Skeletal muscle tissue (tissue), 4 donors: Measurements from ENCODE around the gene PTPRK. TPM values are rescaled to one million over a fixed set of nuclear protein-coding genes. Genes with fewer than 3 reads are reported as not detected.

Experiments used
- H3K27ac ChIP-seq: one replicate; pipeline ENCODE4 v1.7.0; 2013; ENCODE audit warnings: mild to moderate bottlenecking, low read depth, low read length, inconsistent platforms
- H3K27me3 ChIP-seq, 3 donors: one replicate each; pipeline ENCODE4 v1.7.0; 2013; ENCODE audit warnings: low read length in 3 of 3; ENCODE audit not compliant: control insufficient read depth in 3 of 3, insufficient read depth in 3 of 3
- H3K36me3 ChIP-seq, 3 donors: one replicate each; pipeline ENCODE4 v1.7.0; 2013; ENCODE audit warnings: low read length in 3 of 3; ENCODE audit not compliant: control insufficient read depth in 3 of 3, insufficient read depth in 3 of 3
- H3K4me1 ChIP-seq, 3 donors: one replicate each; pipeline ENCODE4 v1.7.0; 2013; ENCODE audit warnings: low read length in 3 of 3, mild to moderate bottlenecking in 3 of 3; ENCODE audit not compliant: control insufficient read depth in 3 of 3, insufficient read depth in 3 of 3
- H3K4me3 ChIP-seq, 3 donors: one replicate each; pipeline ENCODE4 v1.7.0; 2013; ENCODE audit warnings: low read length in 3 of 3
- H3K9ac ChIP-seq, 3 donors: one replicate each; pipeline ENCODE4 v1.7.0; 2013; ENCODE audit warnings: low read length in 3 of 3, mild to moderate bottlenecking in 3 of 3, moderate library complexity in 2 of 3, low read depth in 1 of 3
- H3K9me3 ChIP-seq, 3 donors: one replicate each; pipeline ENCODE4 v1.7.0; 2013; ENCODE audit warnings: low read length in 3 of 3; ENCODE audit not compliant: control insufficient read depth in 3 of 3
- total RNA-seq: library from RNA; depleted of rRNA; stranded (reverse); fragments of >200 nt; gene quantifications from one replicate; pipeline ENCODE4 v1.2.3, GENCODE V29; 2014
- donor health status: Osteomylitis.

The PTPRK gene
- total RNA-seq, 1 donor from 2014 or later: 37.1 TPM

- Histone ChIP-seq H3K27me3 (no peaks in the 10 kb centered on the region), H3K4me3 (no peak overlapping the region), H3K9me3 (no peaks in the 10 kb centered on the region), H3K4me1 (peaks cover 3 to 5% (median 4%) of the 10 kb centered on the region in 3 donors), H3K27ac (no peak overlapping the region), H3K9ac (no peak overlapping the region), H3K36me3 (no peaks in the 10 kb centered on the region)
These were observed 248.9 kb downstream of the PTPRK start for GRCh38 chr6:128271527-128271926.

- peaks cover 3 to 5% (median 4%) of the 10 kb centered on the region in 3 donors for H3K4me1 ChIP-seq
- H3K36me3 ChIP-seq: no peaks in the 10 kb centered on the region
- no peak overlapping the region for H3K9ac ChIP-seq
- H3K4me3 ChIP-seq: no peak overlapping the region
- H3K9me3 ChIP-seq: no peaks in the 10 kb centered on the region
- no peak overlapping the region for H3K27ac ChIP-seq
- no peaks in the 10 kb centered on the region for H3K27me3 ChIP-seq
These were observed 249.4 kb downstream of the PTPRK start for GRCh38 chr6:128271011-128271410.

- no peak overlapping the region for H3K4me3 ChIP-seq
- no peak overlapping the region for H3K27ac ChIP-seq
- no peaks in the 10 kb centered on the region for H3K36me3 ChIP-seq
- H3K9ac ChIP-seq: no peak overlapping the region
- H3K9me3 ChIP-seq: no peaks in the 10 kb centered on the region
- no peaks in the 10 kb centered on the region for H3K27me3 ChIP-seq
- H3K4me1 ChIP-seq: peaks cover 3 to 5% (median 4%) of the 10 kb centered on the region in 3 donors
These were observed 253.5 kb downstream of the PTPRK start for GRCh38 chr6:128266946-128267345.

- Histone ChIP-seq H3K4me1 (no peaks in the 10 kb centered on the region), H3K9ac (no peak overlapping the region), H3K4me3 (no peak overlapping the region), H3K27ac (no peak overlapping the region), H3K27me3 (no peaks in the 10 kb centered on the region), H3K36me3 (no peaks in the 10 kb centered on the region), H3K9me3 (no peaks in the 10 kb centered on the region)
These were observed 254.7 kb downstream of the PTPRK start for GRCh38 chr6:128265706-128266105.

GRCh38 chr6:128259730-128260685 is 260.4 kb downstream of the PTPRK start:
- no peaks in the 10 kb centered on the region for H3K9me3 ChIP-seq
- no peak overlapping the region for H3K4me3 ChIP-seq
- H3K36me3 ChIP-seq: no peaks in the 10 kb centered on the region
- H3K4me1 ChIP-seq: no peaks in the 10 kb centered on the region
- H3K9ac ChIP-seq: no peak overlapping the region
- no peak overlapping the region for H3K27ac ChIP-seq
- no peaks in the 10 kb centered on the region for H3K27me3 ChIP-seq

- no peak overlapping the region for H3K27ac ChIP-seq
- H3K27me3 ChIP-seq: no peaks in the 10 kb centered on the region
- no peaks in the 10 kb centered on the region for H3K9me3 ChIP-seq
- H3K4me1 ChIP-seq: no peaks in the 10 kb centered on the region
- no peak overlapping the region for H3K9ac ChIP-seq
- H3K4me3 ChIP-seq: no peak overlapping the region
- no peaks in the 10 kb centered on the region for H3K36me3 ChIP-seq
These were observed 261.2 kb downstream of the PTPRK start for GRCh38 chr6:128259029-128259724.

GRCh38 chr6:128256095-128256494 is 264.3 kb downstream of the PTPRK start:
- Histone ChIP-seq H3K4me3 (no peak overlapping the region), H3K27me3 (no peaks in the 10 kb centered on the region), H3K9ac (no peak overlapping the region), H3K27ac (no peak overlapping the region), H3K36me3 (no peaks in the 10 kb centered on the region), H3K4me1 (no peaks in the 10 kb centered on the region), H3K9me3 (no peaks in the 10 kb centered on the region)

- Histone ChIP-seq H3K9me3 (no peaks in the 10 kb centered on the region), H3K27ac (no peak overlapping the region), H3K9ac (no peak overlapping the region), H3K36me3 (no peaks in the 10 kb centered on the region), H3K4me3 (no peak overlapping the region), H3K4me1 (no peaks in the 10 kb centered on the region), H3K27me3 (no peaks in the 10 kb centered on the region)
These were observed 267.8 kb downstream of the PTPRK start for GRCh38 chr6:128252341-128253176.

- no peaks in the 10 kb centered on the region for H3K27me3 ChIP-seq
- no peak overlapping the region for H3K9ac ChIP-seq
- no peaks in the 10 kb centered on the region for H3K9me3 ChIP-seq
- H3K27ac ChIP-seq: no peak overlapping the region
- no peak overlapping the region for H3K4me3 ChIP-seq
- no peaks in the 10 kb centered on the region for H3K4me1 ChIP-seq
- H3K36me3 ChIP-seq: no peaks in the 10 kb centered on the region
These were observed 268.7 kb downstream of the PTPRK start for GRCh38 chr6:128251445-128252340.
